HG03571 (cell line): ENCODE results near the gene RNF41.
"Not testable (repeated sequence)": the region's sequence is repeated elsewhere in the genome, so short reads cannot be mapped to it uniquely, and the experiment has no call there.

ENCODE experiments used
- ATAC-seq: cut with Tn5 transposase; IDR thresholded peaks from one replicate; pipeline ENCODE4 v1.9.1; 2021; ENCODE audit not compliant: unreplicated experiment

Gene RNF41

GRCh38 chr12:56172839-56173238, 48.9 kb downstream of the RNF41 start:
- no peak for ATAC-seq

- ATAC-seq = no peak
Measured at GRCh38 chr12:56169229-56169759, 52.4 kb downstream of the RNF41 start.

- no peak for ATAC-seq
Measured at GRCh38 chr12:56165369-56165768, 56.4 kb downstream of the RNF41 start.

GRCh38 chr12:56164345-56164729, 57.4 kb downstream of the RNF41 start:
- ATAC-seq = no peak

GRCh38 chr12:56163533-56164344, 58.0 kb downstream of the RNF41 start:
- no peak for ATAC-seq

- ATAC-seq = no peak
Measured at GRCh38 chr12:56162468-56163290, 59.0 kb downstream of the RNF41 start.

- no peak for ATAC-seq
Measured at GRCh38 chr12:56161690-56162351, 59.9 kb downstream of the RNF41 start.

GRCh38 chr12:56160894-56161689, 60.6 kb downstream of the RNF41 start:
- ATAC-seq = no peak

GRCh38 chr12:56160193-56160763, 61.4 kb downstream of the RNF41 start:
- no peak for ATAC-seq

- ATAC-seq = no peak
Measured at GRCh38 chr12:56159482-56160192, 62.1 kb downstream of the RNF41 start.

GRCh38 chr12:56158926-56159461, 62.7 kb downstream of the RNF41 start:
- no peak for ATAC-seq

- peak; percentile 73 for ATAC-seq
Measured at GRCh38 chr12:56158029-56158925, 63.4 kb downstream of the RNF41 start, which contains the start of gene MYL6. MYL6 (plus strand) TSS chr12:56158359; CDS start chr12:56158402, 43 bp downstream.

GRCh38 chr12:56157201-56158028, 64.3 kb downstream of the RNF41 start:
- peak; percentile 35 for ATAC-seq

GRCh38 chr12:56156464-56157200, 65.1 kb downstream of the RNF41 start:
- ATAC-seq = not testable (repeated sequence)

- no peak for ATAC-seq
Measured at GRCh38 chr12:56155256-56155845, 66.4 kb downstream of the RNF41 start.

- no peak for ATAC-seq
Measured at GRCh38 chr12:56154818-56155217, 66.9 kb downstream of the RNF41 start.
